Endometrium (tissue), 2 donors: ENCODE results near the gene NDUFAF8.

Experiments
- FAIRE-seq: peaks from 2 replicates; lab custom pipeline; 2012; peaks lifted over from hg19 to GRCh38; lab: Jason Lieb, UNC
- donor health status: control.
- donor health status: control.

The NDUFAF8 gene

DNA sequence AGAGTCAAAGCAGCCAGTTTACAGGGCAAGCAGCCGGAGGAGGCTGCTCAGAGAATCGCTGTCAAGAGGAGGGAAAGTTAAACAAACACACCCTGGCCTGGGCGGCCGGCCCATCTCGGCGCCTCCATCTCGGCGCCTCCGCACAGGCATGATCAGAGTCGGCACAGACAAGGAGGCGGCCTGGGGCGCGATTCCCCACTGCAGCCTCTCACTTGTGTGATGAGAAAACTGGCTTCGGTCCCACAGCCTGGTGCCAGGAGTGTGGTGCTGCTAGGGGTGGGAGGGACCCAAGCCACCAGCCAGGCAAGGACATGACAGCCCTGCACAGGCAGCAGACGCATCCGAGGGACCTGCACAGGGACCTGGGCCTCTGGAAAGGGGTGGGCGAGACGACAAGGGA lies 38.3 kb downstream of the NDUFAF8 start:
- no peak for FAIRE-seq

GRCh38 chr17:81277946-81278693 lies 39.0 kb downstream of the NDUFAF8 start:
- FAIRE-seq: no peak

DNA sequence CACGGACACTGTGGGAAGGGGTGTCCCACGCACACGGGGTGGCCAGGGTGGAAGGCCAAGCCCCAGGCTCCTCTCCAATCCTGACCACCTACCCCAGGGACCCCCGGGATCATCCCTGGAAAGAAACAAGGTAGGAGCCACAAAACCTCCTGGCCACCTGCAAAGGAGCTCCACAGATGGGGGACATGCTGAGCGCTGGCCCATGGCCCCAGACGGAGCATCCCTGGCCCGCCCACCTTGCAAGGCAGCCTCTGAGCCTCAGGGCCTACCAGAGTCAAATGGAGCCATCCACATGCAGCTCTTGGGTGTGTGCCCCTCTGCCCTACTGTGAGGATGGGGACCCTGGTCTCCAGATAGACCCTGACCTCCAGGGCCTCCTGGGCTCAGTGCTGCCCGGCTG lies 39.7 kb downstream of the NDUFAF8 start:
- no peak for FAIRE-seq

- no peak for FAIRE-seq
Measured at GRCh38 chr17:81279278-81280275, 40.5 kb downstream of the NDUFAF8 start.

GRCh38 chr17:81280571-81280970 lies 41.5 kb downstream of the NDUFAF8 start:
- FAIRE-seq: no peak

- FAIRE-seq: no peak
Measured at GRCh38 chr17:81282141-81282540, 43.0 kb downstream of the NDUFAF8 start.

- FAIRE-seq: no peak
Measured at GRCh38 chr17:81282876-81283275, 43.8 kb downstream of the NDUFAF8 start.

GRCh38 chr17:81285179-81285878 lies 46.2 kb downstream of the NDUFAF8 start:
- no peak for FAIRE-seq

GRCh38 chr17:81285894-81286293 lies 46.8 kb downstream of the NDUFAF8 start:
- FAIRE-seq: no peak

GRCh38 chr17:81286491-81287145 lies 47.5 kb downstream of the NDUFAF8 start:
- FAIRE-seq: no peak

DNA sequence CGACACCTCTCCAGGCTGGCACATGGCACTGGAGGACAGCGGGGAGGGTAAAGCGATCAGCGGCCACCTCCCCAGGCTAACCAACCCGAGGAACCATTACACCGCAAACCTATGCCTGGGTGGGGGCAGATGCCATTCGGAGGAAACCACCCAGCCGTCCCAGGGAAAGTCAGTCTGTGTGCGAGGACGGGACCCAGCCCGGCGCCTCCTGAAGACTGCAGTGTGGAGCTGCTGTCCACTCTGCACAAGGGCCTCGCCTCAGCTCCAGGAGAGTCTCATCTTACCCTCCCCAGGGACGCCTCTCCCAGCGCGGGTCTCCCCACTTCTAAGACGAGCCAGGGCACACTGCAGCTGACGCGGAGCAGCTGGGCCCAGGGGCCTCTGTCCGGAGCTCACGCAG lies 48.0 kb downstream of the NDUFAF8 start:
- no peak for FAIRE-seq

DNA sequence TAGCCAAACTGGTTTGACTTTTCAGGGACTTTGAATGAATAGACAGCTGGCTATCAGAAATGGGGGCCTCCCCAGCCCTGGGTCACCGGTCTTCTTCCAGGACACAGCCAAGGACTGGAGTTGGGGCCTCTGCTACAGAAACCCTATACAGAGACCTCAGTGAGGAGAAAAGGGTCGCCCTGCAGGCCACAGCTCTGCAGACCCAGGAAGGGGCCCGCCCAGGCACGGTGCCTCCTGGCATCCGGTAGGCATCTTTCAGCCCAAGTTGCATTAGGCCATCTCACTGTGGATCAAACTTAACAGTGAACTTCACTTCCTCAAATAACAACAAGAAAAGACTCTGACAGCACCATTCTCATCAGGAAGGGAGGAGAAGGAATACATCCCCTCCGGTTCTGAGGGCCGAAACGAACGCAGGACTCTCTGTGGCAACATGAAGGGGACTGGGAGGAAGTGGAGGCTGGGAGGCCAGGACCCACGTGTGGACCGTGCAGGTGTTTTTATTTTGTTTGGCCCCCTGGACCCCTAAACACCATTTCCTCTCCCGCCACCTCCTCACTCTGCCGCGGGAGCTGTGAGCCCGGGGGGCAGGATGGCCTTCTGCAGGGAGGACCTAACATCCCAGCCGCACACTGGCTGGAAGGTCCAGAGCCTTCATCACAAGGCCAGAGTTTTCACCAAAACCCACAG lies 48.8 kb downstream of the NDUFAF8 start:
- FAIRE-seq: no peak

- FAIRE-seq: no peak
Measured at GRCh38 chr17:81288715-81289114, 49.6 kb downstream of the NDUFAF8 start.

DNA sequence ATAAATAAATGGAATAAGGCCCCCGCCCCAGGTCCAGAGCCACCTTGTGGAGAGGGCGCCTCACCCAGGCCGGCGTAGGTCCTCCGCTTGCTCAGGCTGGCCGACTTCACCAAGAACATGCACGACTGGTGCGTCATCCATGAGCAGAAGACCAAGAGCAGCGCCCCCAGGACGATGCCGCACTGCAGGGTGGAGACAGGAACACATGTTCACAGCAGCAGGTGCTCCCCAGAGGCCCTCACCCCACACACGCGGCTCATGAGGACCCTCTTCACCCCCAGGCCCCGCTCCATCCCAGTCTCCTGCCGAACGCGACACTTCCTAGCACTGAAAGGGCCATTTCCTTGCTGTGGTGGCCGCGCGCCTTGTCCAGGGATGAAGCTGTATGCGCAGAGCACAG lies 50.5 kb downstream of the NDUFAF8 start:
- FAIRE-seq: no peak

DNA sequence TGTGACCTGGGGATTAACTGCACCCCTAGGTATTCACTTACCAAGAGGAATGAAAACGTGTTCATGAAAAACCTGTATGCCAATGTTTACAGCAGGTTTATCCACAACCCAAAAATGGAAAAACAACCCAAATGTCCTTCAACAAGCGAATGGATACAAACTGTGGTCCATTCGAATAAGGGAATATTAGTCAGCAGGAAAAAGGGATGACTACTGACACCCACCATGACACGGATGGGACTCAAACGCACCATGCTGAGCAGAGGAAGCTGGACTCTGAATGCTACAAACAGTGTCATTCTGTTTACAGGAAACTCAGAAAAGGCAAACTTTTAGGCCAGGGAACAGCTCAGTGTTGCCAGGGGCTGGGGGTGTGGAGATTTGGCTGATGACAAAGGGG lies 51.1 kb downstream of the NDUFAF8 start:
- no peak for FAIRE-seq
